ENCODE results near the gene CLEC9A. TPM values are rescaled to one million over a fixed set of nuclear protein-coding genes. Genes with fewer than 3 reads are reported as not detected.
A peak's percentile ranks its signal among the peaks of the same experiment; 100 is the strongest.

The CLEC9A gene
- total and polyA plus RNA-seq, 4 donors = 0.03 to 0.14 TPM; not detected in 2

DNA sequence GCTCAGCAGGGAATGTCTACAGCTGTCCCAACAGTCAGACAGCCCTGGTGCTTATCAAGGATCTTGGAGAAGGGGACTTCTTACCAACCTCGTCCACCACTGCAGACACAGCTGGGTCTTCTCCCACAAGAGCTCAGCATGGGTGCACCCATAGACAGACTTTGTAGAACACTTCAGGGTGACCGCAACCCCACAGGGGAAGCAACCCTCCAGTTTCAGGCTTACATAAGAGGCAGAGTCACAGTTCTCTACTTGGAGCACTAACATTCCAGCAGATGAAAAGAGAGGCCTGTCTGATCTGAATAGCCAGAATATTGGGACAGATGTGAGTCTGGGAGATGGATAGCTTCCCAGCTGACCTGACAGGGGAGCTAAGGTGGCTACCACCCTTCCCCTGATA lies 71.8 kb downstream of the CLEC9A start:
- H3K27ac ChIP-seq (ENCODE audit: low read depth in 1 of 2, low read length in 2 of 2) = no peak overlapping the region
- WGBS = 46% methylated on average over 2 of the region's 2 CpGs

DNA sequence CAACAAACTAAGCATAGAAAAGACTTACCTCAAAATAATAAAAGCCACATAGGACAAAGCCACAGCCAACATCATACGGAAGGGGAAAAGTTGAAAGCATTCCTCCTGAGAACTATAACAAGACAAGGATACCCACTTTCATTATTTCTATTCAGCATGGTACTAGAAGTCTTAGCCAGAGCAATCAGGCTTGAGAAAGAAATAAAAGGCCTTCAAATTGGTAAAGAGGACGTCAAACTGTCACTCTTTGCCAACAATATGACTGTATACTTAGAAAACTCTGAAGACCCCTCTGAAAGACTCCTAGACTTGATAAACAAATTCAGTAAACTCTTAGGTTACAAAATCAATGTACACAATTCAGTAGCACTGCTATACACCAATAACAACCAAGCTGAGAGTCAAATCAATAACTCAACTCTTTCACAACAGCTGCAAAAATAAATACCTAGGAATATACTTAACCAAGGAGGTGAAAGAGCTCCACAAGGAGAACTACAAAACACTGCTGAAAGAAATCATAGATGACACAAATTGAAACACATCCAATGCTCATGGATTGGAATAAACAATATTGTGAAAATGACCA lies 79.9 kb downstream of the CLEC9A start:
- TF ChIP-seq HNF4A (conservative IDR thresholded peaks at IDR 0.05) = peak; percentile 21
- peak in 1 of 2 donors; percentile 27 for TF ChIP-seq RXRA (IDR thresholded peaks at IDR 0.05)
- TF ChIP-seq, protein P1, sequence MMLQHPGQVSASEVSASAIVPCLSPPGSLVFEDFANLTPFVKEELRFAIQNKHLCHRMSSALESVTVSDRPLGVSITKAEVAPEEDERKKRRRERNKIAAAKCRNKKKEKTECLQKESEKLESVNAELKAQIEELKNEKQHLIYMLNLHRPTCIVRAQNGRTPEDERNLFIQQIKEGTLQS (IDR thresholded peaks at IDR 0.05) = no peak
- H3K36me3 ChIP-seq (ENCODE audit: control insufficient read depth in 4 of 4, insufficient read depth in 3 of 4, low read depth in 1 of 4, low read length in 3 of 4) = no peaks in the 10 kb centered on the region
- no peak overlapping the region for H3K4me3 ChIP-seq (ENCODE audit: low read depth in 1 of 3, low read length in 3 of 3)
- H3K9ac ChIP-seq (ENCODE audit: low read depth in 1 of 2, low read length in 2 of 2) = no peak overlapping the region
- no peaks in the 10 kb centered on the region for H3K4me1 ChIP-seq (ENCODE audit: control insufficient read depth in 4 of 4, insufficient read depth in 4 of 4, low read length in 3 of 4)
- no peaks in the 10 kb centered on the region for H3K27me3 ChIP-seq (ENCODE audit: control insufficient read depth in 4 of 4, insufficient read depth in 4 of 4, low read length in 3 of 4)
- no peak overlapping the region for H3K27ac ChIP-seq (ENCODE audit: low read depth in 1 of 2, low read length in 2 of 2)
- 37% methylated on average over 2 of the region's 2 CpGs for WGBS
- DNase-seq (ENCODE audit: low spot score) = no peak
- H3K9me3 ChIP-seq (ENCODE audit: control insufficient read depth in 4 of 4, low read length in 3 of 4) = no peaks in the 10 kb centered on the region

More for the DNA sequence above, 71.8 kb downstream of the CLEC9A start:
- Histone ChIP-seq H3K9me3 (ENCODE audit: control insufficient read depth in 4 of 4, low read length in 3 of 4) (no peaks in the 10 kb centered on the region), H3K4me3 (ENCODE audit: low read depth in 1 of 3, low read length in 3 of 3) (no peak overlapping the region), H3K9ac (ENCODE audit: low read depth in 1 of 2, low read length in 2 of 2) (no peak overlapping the region), H3K4me1 (ENCODE audit: control insufficient read depth in 4 of 4, insufficient read depth in 4 of 4, low read length in 3 of 4) (no peaks in the 10 kb centered on the region), H3K27me3 (ENCODE audit: control insufficient read depth in 4 of 4, insufficient read depth in 4 of 4, low read length in 3 of 4) (no peaks in the 10 kb centered on the region), H3K36me3 (ENCODE audit: control insufficient read depth in 4 of 4, insufficient read depth in 3 of 4, low read depth in 1 of 4, low read length in 3 of 4) (no peaks in the 10 kb centered on the region)
- TF ChIP-seq REST (IDR thresholded peaks at IDR 0.05) (no peak), RAD21 (IDR thresholded peaks at IDR 0.05) (no peak), JUND (IDR thresholded peaks at IDR 0.05) (no peak), HNF4A (conservative IDR thresholded peaks at IDR 0.05) (no peak), HNF4G (IDR thresholded peaks at IDR 0.05) (no peak), SP1 (IDR thresholded peaks at IDR 0.05) (no peak), EGR1 (IDR thresholded peaks at IDR 0.05; ENCODE audit: low read depth in 2 of 2) (no peak)
- TF ChIP-seq, protein P1 (IDR thresholded peaks at IDR 0.05) = no peak
- DNase-seq (ENCODE audit: low spot score) = no peak

GRCh38 chr12:10111451-10111850 lies 81.0 kb downstream of the CLEC9A start:
- WGBS = 83% methylated on average over 38 of the region's 38 CpGs
- TF ChIP-seq MAX (IDR thresholded peaks at IDR 0.05) = no peak
- TF ChIP-seq HNF4A (conservative IDR thresholded peaks at IDR 0.05) = no peak
- TF ChIP-seq SP1 (IDR thresholded peaks at IDR 0.05) = no peak
- no peak for TF ChIP-seq FOXA2 (IDR thresholded peaks at IDR 0.05)
- TF ChIP-seq, protein P2, sequence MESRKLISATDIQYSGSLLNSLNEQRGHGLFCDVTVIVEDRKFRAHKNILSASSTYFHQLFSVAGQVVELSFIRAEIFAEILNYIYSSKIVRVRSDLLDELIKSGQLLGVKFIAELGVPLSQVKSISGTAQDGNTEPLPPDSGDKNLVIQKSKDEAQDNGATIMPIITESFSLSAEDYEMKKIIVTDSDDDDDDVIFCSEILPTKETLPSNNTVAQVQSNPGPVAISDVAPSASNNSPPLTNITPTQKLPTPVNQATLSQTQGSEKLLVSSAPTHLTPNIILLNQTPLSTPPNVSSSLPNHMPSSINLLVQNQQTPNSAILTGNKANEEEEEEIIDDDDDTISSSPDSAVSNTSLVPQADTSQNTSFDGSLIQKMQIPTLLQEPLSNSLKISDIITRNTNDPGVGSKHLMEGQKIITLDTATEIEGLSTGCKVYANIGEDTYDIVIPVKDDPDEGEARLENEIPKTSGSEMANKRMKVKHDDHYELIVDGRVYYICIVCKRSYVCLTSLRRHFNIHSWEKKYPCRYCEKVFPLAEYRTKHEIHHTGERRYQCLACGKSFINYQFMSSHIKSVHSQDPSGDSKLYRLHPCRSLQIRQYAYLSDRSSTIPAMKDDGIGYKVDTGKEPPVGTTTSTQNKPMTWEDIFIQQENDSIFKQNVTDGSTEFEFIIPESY (IDR thresholded peaks at IDR 0.05) = no peak
- TF ChIP-seq REST (IDR thresholded peaks at IDR 0.05) = no peak
- no peak for TF ChIP-seq EGR1 (IDR thresholded peaks at IDR 0.05; ENCODE audit: low read depth in 2 of 2)
- TF ChIP-seq, protein P1 (IDR thresholded peaks at IDR 0.05) = no peak
- no peak for TF ChIP-seq JUND (IDR thresholded peaks at IDR 0.05)
- TF ChIP-seq FOXA1 (IDR thresholded peaks at IDR 0.05) = no peak
- TF ChIP-seq, protein P3, sequence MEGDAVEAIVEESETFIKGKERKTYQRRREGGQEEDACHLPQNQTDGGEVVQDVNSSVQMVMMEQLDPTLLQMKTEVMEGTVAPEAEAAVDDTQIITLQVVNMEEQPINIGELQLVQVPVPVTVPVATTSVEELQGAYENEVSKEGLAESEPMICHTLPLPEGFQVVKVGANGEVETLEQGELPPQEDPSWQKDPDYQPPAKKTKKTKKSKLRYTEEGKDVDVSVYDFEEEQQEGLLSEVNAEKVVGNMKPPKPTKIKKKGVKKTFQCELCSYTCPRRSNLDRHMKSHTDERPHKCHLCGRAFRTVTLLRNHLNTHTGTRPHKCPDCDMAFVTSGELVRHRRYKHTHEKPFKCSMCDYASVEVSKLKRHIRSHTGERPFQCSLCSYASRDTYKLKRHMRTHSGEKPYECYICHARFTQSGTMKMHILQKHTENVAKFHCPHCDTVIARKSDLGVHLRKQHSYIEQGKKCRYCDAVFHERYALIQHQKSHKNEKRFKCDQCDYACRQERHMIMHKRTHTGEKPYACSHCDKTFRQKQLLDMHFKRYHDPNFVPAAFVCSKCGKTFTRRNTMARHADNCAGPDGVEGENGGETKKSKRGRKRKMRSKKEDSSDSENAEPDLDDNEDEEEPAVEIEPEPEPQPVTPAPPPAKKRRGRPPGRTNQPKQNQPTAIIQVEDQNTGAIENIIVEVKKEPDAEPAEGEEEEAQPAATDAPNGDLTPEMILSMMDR (IDR thresholded peaks at IDR 0.05; ENCODE audit: low read depth, low read length, missing input control) = no peak

More at GRCh38 chr12:10111451-10111850, 81.0 kb downstream of the CLEC9A start:
- no peaks in the 10 kb centered on the region for H3K4me1 ChIP-seq (ENCODE audit: control insufficient read depth in 4 of 4, insufficient read depth in 4 of 4, low read length in 3 of 4)
- H3K9ac ChIP-seq (ENCODE audit: low read depth in 1 of 2, low read length in 2 of 2) = no peak overlapping the region
- no peaks in the 10 kb centered on the region for H3K27me3 ChIP-seq (ENCODE audit: control insufficient read depth in 4 of 4, insufficient read depth in 4 of 4, low read length in 3 of 4)
- no peaks in the 10 kb centered on the region for H3K9me3 ChIP-seq (ENCODE audit: control insufficient read depth in 4 of 4, low read length in 3 of 4)
- H3K4me3 ChIP-seq (ENCODE audit: low read depth in 1 of 3, low read length in 3 of 3) = no peak overlapping the region
- no peak for DNase-seq (ENCODE audit: low spot score)
- H3K36me3 ChIP-seq (ENCODE audit: control insufficient read depth in 4 of 4, insufficient read depth in 3 of 4, low read depth in 1 of 4, low read length in 3 of 4) = no peaks in the 10 kb centered on the region
- no peak overlapping the region for H3K27ac ChIP-seq (ENCODE audit: low read depth in 1 of 2, low read length in 2 of 2)
